ENCODE measurements around the gene MOGAT1.
"Not testable (repeated sequence)": the region's sequence is repeated elsewhere in the genome, so short reads cannot be mapped to it uniquely, and the experiment has no call there.

Gene MOGAT1

GRCh38 chr2:222693413-222693812 is 22.0 kb downstream of the MOGAT1 start:
- not testable (repeated sequence) for DNase-seq (ENCODE audit: low read depth, low spot score); H3K27ac ChIP-seq (ENCODE audit: low read length); H3K27me3 ChIP-seq (ENCODE audit: control insufficient read depth, insufficient read depth, low read length); H3K4me3 ChIP-seq (ENCODE audit: low read length); H3K9me3 ChIP-seq (ENCODE audit: control insufficient read depth, insufficient read depth, low read length); H3K36me3 ChIP-seq (ENCODE audit: control insufficient read depth, insufficient read depth, low read length); H3K4me1 ChIP-seq (ENCODE audit: control insufficient read depth, insufficient read depth, low read length)
- no CpG with 5 or more reads among the region's 5 CpGs for WGBS (ENCODE audit: insufficient coverage, insufficient read length)

DNA sequence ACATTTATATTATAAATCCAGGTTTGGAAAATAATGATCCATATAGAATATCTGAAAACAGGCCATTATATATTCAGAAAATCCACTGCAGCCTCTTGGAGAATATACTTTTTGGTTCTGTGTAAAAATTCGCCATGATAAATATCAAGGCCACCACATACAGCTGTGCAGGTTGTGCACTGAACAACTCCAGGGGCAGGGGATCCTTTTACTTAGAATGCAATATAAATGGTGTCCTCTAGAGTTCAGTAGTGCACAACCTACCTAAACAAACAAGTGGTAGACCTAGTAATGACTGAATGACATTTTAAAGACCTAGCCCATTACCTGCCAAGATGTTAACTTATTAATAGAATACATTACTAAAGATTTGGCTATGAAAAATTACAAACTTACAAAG is 22.4 kb downstream of the MOGAT1 start:
- H3K4me1 ChIP-seq (ENCODE audit: control insufficient read depth, insufficient read depth, low read length): no peaks in the 10 kb centered on the region
- no peaks in the 10 kb centered on the region for H3K27me3 ChIP-seq (ENCODE audit: control insufficient read depth, insufficient read depth, low read length)
- H3K36me3 ChIP-seq (ENCODE audit: control insufficient read depth, insufficient read depth, low read length): no peaks in the 10 kb centered on the region
- H3K27ac ChIP-seq (ENCODE audit: low read length): no peak overlapping the region
- no peak for DNase-seq (ENCODE audit: low read depth, low spot score)
- WGBS (ENCODE audit: insufficient coverage, insufficient read length): no CpG with 5 or more reads among the region's 1 CpG
- H3K4me3 ChIP-seq (ENCODE audit: low read length): no peak overlapping the region
- H3K9me3 ChIP-seq (ENCODE audit: control insufficient read depth, insufficient read depth, low read length): no peaks in the 10 kb centered on the region

DNA sequence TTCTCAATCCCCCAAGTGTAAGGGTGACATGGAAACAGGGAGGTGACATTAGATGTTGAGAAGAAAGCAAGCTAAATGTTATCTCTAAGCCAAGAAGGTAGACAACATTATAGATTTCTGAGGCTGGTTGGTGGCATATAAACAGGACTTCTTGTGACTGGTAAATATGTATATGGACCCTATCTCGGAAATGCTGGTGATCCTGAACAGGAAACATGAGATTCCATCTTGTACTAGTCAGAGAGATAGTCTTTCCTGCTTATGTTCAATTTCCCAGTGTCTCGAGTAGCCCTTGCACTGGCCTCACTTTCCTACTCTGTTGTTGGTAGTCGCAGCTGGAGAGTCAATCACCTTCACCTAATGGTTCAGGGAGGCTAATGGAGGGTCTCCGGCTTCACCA is 26.8 kb downstream of the MOGAT1 start:
- WGBS (ENCODE audit: insufficient coverage, insufficient read length): no CpG with 5 or more reads among the region's 4 CpGs
- Histone ChIP-seq H3K4me3 (ENCODE audit: low read length) (no peak overlapping the region), H3K36me3 (ENCODE audit: control insufficient read depth, insufficient read depth, low read length) (no peaks in the 10 kb centered on the region), H3K27me3 (ENCODE audit: control insufficient read depth, insufficient read depth, low read length) (no peaks in the 10 kb centered on the region), H3K9me3 (ENCODE audit: control insufficient read depth, insufficient read depth, low read length) (no peaks in the 10 kb centered on the region), H3K27ac (ENCODE audit: low read length) (no peak overlapping the region), H3K4me1 (ENCODE audit: control insufficient read depth, insufficient read depth, low read length) (no peaks in the 10 kb centered on the region)
- no peak for DNase-seq (ENCODE audit: low read depth, low spot score)

DNA sequence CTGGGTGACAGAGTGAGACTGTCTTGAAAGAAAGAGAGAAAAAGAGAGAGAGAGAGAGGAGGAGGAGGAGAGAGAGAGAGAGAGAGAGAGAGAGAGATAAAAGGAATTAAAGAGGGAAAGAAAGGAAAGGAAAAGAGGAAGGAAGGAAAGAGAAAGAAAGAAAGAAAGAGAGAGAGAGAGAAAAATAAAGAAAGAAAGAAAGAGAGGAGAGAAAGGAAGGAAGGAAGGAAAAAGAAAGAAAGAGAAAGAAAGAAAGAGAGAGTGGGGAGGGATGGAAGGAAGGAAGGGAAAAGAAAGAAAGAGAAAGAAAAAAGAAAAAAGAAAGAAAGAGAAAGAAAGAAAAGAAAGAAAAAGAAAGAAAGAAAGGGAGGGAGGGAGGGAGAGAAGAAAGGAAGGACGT is 29.8 kb downstream of the MOGAT1 start:
- WGBS (ENCODE audit: insufficient coverage, insufficient read length): no CpG with 5 or more reads among the region's 1 CpG
- Histone ChIP-seq H3K4me3 (ENCODE audit: low read length) (no peak overlapping the region), H3K9me3 (ENCODE audit: control insufficient read depth, insufficient read depth, low read length) (no peaks in the 10 kb centered on the region)

GRCh38 chr2:222701721-222702131 is 30.3 kb downstream of the MOGAT1 start:
- Histone ChIP-seq H3K27me3 (ENCODE audit: control insufficient read depth, insufficient read depth, low read length) (no peaks in the 10 kb centered on the region), H3K4me3 (ENCODE audit: low read length) (no peak overlapping the region), H3K36me3 (ENCODE audit: control insufficient read depth, insufficient read depth, low read length) (no peaks in the 10 kb centered on the region), H3K27ac (ENCODE audit: low read length) (no peak overlapping the region), H3K4me1 (ENCODE audit: control insufficient read depth, insufficient read depth, low read length) (peaks cover 2% of the 10 kb centered on the region; the same call in 1 of the 2 replicates), H3K9me3 (ENCODE audit: control insufficient read depth, insufficient read depth, low read length) (no peaks in the 10 kb centered on the region)
- no peak for DNase-seq (ENCODE audit: low read depth, low spot score)
- no CpG with 5 or more reads among the region's 5 CpGs for WGBS (ENCODE audit: insufficient coverage, insufficient read length)

More for the DNA sequence above, 29.8 kb downstream of the MOGAT1 start:
- Histone ChIP-seq H3K36me3 (ENCODE audit: control insufficient read depth, insufficient read depth, low read length) (no peaks in the 10 kb centered on the region), H3K27me3 (ENCODE audit: control insufficient read depth, insufficient read depth, low read length) (no peaks in the 10 kb centered on the region), H3K4me1 (ENCODE audit: control insufficient read depth, insufficient read depth, low read length) (peaks cover 2% of the 10 kb centered on the region; the same call in 1 of the 2 replicates), H3K27ac (ENCODE audit: low read length) (no peak overlapping the region)
- DNase-seq (ENCODE audit: low read depth, low spot score): no peak

DNA sequence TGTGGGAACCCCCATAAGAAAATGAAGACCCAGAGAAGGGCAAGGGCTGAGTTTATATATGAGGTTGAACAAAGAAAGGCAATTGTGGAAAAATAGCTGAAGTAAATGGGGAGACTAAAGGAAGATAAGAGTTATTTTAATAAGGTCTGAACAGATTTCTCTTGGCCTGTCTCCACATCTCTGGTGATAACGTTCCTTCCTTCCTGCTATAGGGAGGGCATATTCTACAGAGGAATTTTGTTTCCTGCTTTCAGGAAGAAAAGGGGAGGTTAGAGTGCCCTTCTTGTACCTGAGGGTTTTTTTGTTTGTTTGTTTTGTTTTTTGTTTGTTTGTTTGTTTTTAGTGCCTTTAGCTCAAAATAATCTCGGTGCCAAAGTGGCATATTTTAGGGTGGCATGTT is 31.6 kb downstream of the MOGAT1 start:
- no CpG with 5 or more reads among the region's 2 CpGs for WGBS (ENCODE audit: insufficient coverage, insufficient read length)
- no peaks in the 10 kb centered on the region for H3K36me3 ChIP-seq (ENCODE audit: control insufficient read depth, insufficient read depth, low read length)
- H3K4me1 ChIP-seq (ENCODE audit: control insufficient read depth, insufficient read depth, low read length): peaks cover 2% of the 10 kb centered on the region; the same call in 1 of the 2 replicates
- no peak for DNase-seq (ENCODE audit: low read depth, low spot score)
- no peaks in the 10 kb centered on the region for H3K9me3 ChIP-seq (ENCODE audit: control insufficient read depth, insufficient read depth, low read length)
- H3K4me3 ChIP-seq (ENCODE audit: low read length): no peak overlapping the region
- H3K27me3 ChIP-seq (ENCODE audit: control insufficient read depth, insufficient read depth, low read length): no peaks in the 10 kb centered on the region
- no peak overlapping the region for H3K27ac ChIP-seq (ENCODE audit: low read length)

- WGBS (ENCODE audit: insufficient coverage, insufficient read length): no CpG with 5 or more reads among the region's 3 CpGs
- DNase-seq (ENCODE audit: low read depth, low spot score): no peak
Observed at GRCh38 chr2:222703886-222704285, 32.4 kb downstream of the MOGAT1 start.

GRCh38 chr2:222706616-222707015 is 35.2 kb downstream of the MOGAT1 start:
- DNase-seq (ENCODE audit: low read depth, low spot score): no peak
- no peaks in the 10 kb centered on the region for H3K27me3 ChIP-seq (ENCODE audit: control insufficient read depth, insufficient read depth, low read length)
- no peak overlapping the region for H3K4me3 ChIP-seq (ENCODE audit: low read length)
- no peaks in the 10 kb centered on the region for H3K36me3 ChIP-seq (ENCODE audit: control insufficient read depth, insufficient read depth, low read length)
- H3K9me3 ChIP-seq (ENCODE audit: control insufficient read depth, insufficient read depth, low read length): no peaks in the 10 kb centered on the region
- WGBS (ENCODE audit: insufficient coverage, insufficient read length): no CpG with 5 or more reads among the region's 3 CpGs
- no peak overlapping the region for H3K27ac ChIP-seq (ENCODE audit: low read length)
- H3K4me1 ChIP-seq (ENCODE audit: control insufficient read depth, insufficient read depth, low read length): peaks cover 5% of the 10 kb centered on the region; the same call in 1 of the 2 replicates

More at GRCh38 chr2:222703886-222704285, 32.4 kb downstream of the MOGAT1 start:
- no peaks in the 10 kb centered on the region for H3K36me3 ChIP-seq (ENCODE audit: control insufficient read depth, insufficient read depth, low read length)
- no peaks in the 10 kb centered on the region for H3K27me3 ChIP-seq (ENCODE audit: control insufficient read depth, insufficient read depth, low read length)
- H3K4me3 ChIP-seq (ENCODE audit: low read length): no peak overlapping the region
- H3K9me3 ChIP-seq (ENCODE audit: control insufficient read depth, insufficient read depth, low read length): no peaks in the 10 kb centered on the region
- no peak overlapping the region for H3K27ac ChIP-seq (ENCODE audit: low read length)
- peaks cover 2% of the 10 kb centered on the region; the same call in 1 of the 2 replicates for H3K4me1 ChIP-seq (ENCODE audit: control insufficient read depth, insufficient read depth, low read length)

DNA sequence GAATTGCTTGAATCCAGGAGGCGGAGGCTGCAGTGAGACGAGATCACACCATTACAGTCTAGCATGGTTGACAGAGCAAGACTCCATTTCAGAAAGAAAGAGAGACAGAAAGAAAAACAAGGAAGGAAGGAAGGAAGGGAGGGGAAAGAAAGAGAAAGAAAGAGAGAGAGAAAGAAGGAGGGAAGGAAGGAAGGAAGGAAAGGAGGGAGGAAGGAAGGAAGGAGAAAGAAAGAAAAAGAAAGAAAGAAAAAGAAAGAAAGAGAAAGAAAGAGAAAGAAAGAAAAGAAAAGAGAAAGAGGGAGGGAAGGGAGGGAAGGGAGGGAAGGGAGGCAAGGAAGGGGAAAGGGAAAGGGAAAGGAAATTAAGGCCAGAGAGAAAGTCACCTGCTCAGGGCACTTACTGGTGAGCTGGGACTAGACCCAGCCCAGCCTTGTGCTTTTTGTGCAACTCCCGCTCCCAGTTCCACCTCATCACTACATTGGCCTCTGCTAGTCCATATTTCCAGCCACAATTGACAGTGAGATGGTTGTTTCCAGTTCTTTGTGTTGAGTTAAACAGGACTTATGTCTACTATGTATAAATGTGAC is 35.7 kb downstream of the MOGAT1 start:
- DNase-seq (ENCODE audit: low read depth, low spot score): no peak
- Histone ChIP-seq H3K9me3 (ENCODE audit: control insufficient read depth, insufficient read depth, low read length) (no peaks in the 10 kb centered on the region), H3K4me3 (ENCODE audit: low read length) (no peak overlapping the region), H3K4me1 (ENCODE audit: control insufficient read depth, insufficient read depth, low read length) (peaks cover 5% of the 10 kb centered on the region; the same call in 1 of the 2 replicates), H3K36me3 (ENCODE audit: control insufficient read depth, insufficient read depth, low read length) (no peaks in the 10 kb centered on the region), H3K27me3 (ENCODE audit: control insufficient read depth, insufficient read depth, low read length) (no peaks in the 10 kb centered on the region), H3K27ac (ENCODE audit: low read length) (no peak overlapping the region)
- WGBS (ENCODE audit: insufficient coverage, insufficient read length): no CpG with 5 or more reads among the region's 3 CpGs

DNA sequence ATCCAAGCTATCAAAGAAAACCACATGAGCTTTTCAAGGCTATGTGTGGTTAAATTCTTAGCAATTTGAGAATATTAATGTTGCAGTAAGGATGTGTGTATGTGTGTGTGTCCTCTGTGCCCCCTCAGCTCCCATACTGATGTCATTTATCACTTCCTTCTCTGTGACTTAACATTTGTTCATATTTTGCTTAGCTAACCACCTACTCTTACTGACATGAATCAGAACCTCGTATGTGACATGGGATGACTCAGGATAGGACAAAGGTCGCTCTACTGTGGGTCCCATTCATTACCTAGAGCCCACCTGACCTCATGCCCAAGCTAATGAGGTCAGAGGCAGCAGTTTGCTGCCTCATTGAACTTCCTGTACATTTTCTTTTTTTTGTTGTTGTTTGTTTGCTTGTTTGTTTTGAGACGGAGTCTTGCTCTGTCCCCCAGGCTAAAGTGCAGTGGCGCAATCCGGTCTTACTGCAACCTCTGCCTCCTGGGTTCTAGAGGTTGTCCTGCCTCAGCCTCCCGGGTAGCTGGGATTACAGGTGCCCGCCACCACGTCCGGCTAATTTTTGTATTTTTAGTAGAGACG is 36.3 kb downstream of the MOGAT1 start:
- DNase-seq (ENCODE audit: low read depth, low spot score): no peak
- Histone ChIP-seq H3K27ac (ENCODE audit: low read length) (no peak overlapping the region), H3K4me3 (ENCODE audit: low read length) (no peak overlapping the region), H3K27me3 (ENCODE audit: control insufficient read depth, insufficient read depth, low read length) (no peaks in the 10 kb centered on the region), H3K4me1 (ENCODE audit: control insufficient read depth, insufficient read depth, low read length) (peaks cover 5% of the 10 kb centered on the region; the same call in 1 of the 2 replicates), H3K36me3 (ENCODE audit: control insufficient read depth, insufficient read depth, low read length) (no peaks in the 10 kb centered on the region), H3K9me3 (ENCODE audit: control insufficient read depth, insufficient read depth, low read length) (no peaks in the 10 kb centered on the region)
- no CpG with 5 or more reads among the region's 10 CpGs for WGBS (ENCODE audit: insufficient coverage, insufficient read length)

- peaks cover 5% of the 10 kb centered on the region; the same call in 1 of the 2 replicates for H3K4me1 ChIP-seq (ENCODE audit: control insufficient read depth, insufficient read depth, low read length)
- WGBS (ENCODE audit: insufficient coverage, insufficient read length): no CpG with 5 or more reads among the region's 12 CpGs
- no peak overlapping the region for H3K4me3 ChIP-seq (ENCODE audit: low read length)
- no peaks in the 10 kb centered on the region for H3K9me3 ChIP-seq (ENCODE audit: control insufficient read depth, insufficient read depth, low read length)
- no peak overlapping the region for H3K27ac ChIP-seq (ENCODE audit: low read length)
- H3K27me3 ChIP-seq (ENCODE audit: control insufficient read depth, insufficient read depth, low read length): no peaks in the 10 kb centered on the region
- H3K36me3 ChIP-seq (ENCODE audit: control insufficient read depth, insufficient read depth, low read length): no peaks in the 10 kb centered on the region
- no peak for DNase-seq (ENCODE audit: low read depth, low spot score)
Observed at GRCh38 chr2:222708274-222708710, 36.8 kb downstream of the MOGAT1 start.

All from iPS DF 6.9 (cell line).